Measurements from ENCODE around the gene TSPAN7. TPM values are rescaled to one million over a fixed set of nuclear protein-coding genes. Genes with fewer than 3 reads are reported as not detected.

Gene TSPAN7
- total RNA-seq, 5 donors from 2014 or later (not counting 1 experiment from before 2014, with no cell fraction given), result 0.62 to 1.3 (median 0.73) TPM; not detected in 2

DNA sequence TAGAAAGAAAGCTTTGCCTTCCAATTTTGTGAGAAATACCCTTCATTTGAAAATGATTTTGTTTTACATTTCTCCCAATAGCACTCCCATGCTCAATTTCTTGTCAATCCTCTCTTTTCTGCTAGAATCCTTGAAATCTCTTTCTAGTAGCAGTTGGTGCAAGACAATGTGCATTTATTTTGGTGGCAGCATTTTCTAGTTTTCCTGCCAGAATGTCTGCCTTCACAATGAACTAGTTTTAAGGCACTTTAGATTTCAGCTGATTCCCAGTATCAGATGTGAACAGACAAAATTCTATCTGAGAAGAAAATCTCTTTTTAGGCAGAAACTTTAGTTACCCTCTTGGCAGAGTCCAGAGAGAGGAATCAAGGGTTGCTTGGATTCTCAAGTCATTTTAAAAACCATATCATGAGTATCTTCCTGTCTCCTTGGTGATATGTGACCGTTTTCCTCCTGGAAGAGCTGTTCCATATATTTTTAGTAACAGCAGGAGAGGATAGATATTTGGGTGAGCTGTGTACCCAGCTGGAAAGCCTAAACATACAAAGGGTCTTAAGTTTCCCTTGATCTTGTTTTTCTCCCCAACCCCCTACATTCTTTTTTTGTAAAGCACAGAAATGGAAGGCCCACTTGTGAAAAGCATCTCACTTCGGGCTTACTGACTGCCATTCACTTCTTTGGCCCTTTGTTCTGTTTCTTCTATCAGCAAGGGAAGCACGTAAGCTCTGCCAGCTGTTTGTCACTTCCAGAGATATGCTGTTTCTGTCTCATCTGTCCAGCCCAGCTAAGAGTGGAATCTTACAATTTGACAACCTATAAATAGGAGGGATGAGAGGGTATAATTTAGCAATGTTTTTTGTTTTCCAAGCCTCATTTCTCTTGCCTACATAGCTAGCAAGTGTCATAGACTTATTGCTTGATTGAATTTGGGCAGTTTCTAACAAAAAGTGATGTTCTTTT lies 38.7 kb downstream of the TSPAN7 start:
- no CpG with 5 or more reads among the region's 3 CpGs for WGBS (ENCODE audit: insufficient coverage)

DNA sequence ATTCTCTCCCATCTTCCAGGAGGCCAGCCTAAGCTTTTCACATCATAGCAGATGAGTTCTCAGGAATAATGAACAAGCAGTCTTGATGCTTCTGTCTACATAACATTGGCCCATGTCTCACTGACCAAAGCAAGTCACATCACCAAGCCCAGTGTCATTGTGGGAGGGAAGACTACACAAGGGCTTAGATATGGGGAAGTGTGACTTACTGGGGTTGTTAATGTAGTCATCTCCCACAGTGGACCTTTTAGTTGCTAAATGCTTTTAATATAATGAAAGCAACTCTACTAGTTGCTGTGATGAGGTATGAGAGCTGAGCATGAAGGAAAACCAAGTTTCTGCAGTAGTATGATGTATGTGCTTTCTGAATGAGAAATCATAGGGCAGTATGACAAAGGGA lies 40.5 kb downstream of the TSPAN7 start:
- no peaks in the 10 kb centered on the region for H3K4me1 Mint-ChIP-seq
- H3K27ac Mint-ChIP-seq, result no peak overlapping the region
- H3K4me3 Mint-ChIP-seq, result no peak overlapping the region
- no peak overlapping the region for H3K4me3 ChIP-seq (ENCODE audit: control insufficient read depth in 1 of 2, extremely low read depth in 1 of 2, low read length in 1 of 2)
- peaks cover 6 to 38% of the 10 kb centered on the region in 2 donors for H3K27me3 Mint-ChIP-seq
- H3K36me3 Mint-ChIP-seq, result no peaks in the 10 kb centered on the region
- no peaks in the 10 kb centered on the region for H3K27me3 ChIP-seq (replicated peaks in 1 of 2; ENCODE audit: control insufficient read depth in 2 of 2, extremely low read depth in 1 of 2, insufficient read depth in 2 of 2, low read length in 1 of 2)
- ATAC-seq (replicated peaks in 1 of 4) (no peak), DNase-seq (no peak)
- no peaks in the 10 kb centered on the region for H3K36me3 ChIP-seq (ENCODE audit: control insufficient read depth in 2 of 2, extremely low read depth in 1 of 2, insufficient read depth in 1 of 2, low read length in 1 of 2)
- no peaks in the 10 kb centered on the region for H3K9me3 Mint-ChIP-seq
- ChIA-PET CTCF (interaction anchor here in 1 of 2 donors (0.5 kb wide), 1 partner anchor 26 kb away, joined by 4 read pairs; no protein-coding TSS in a partner anchor), POLR2A (no interaction called here)
- no peaks in the 10 kb centered on the region for H3K4me1 ChIP-seq (ENCODE audit: control insufficient read depth in 1 of 2, extremely low read depth in 1 of 2, insufficient read depth in 2 of 2, low read length in 2 of 2)
- no peak overlapping the region for H3K27ac ChIP-seq (ENCODE audit: low read length)
- H3K9me3 ChIP-seq, result no peaks in the 10 kb centered on the region

More for the DNA sequence above, 38.7 kb downstream of the TSPAN7 start:
- ATAC-seq (replicated peaks in 1 of 4) (no peak), DNase-seq (no peak)
- Mint-ChIP-seq H3K4me1 (no peaks in the 10 kb centered on the region), H3K9me3 (no peaks in the 10 kb centered on the region), H3K27ac (no peak overlapping the region), H3K36me3 (no peaks in the 10 kb centered on the region), H3K4me3 (no peak overlapping the region), H3K27me3 (peaks cover 6 to 45% of the 10 kb centered on the region in 2 donors)
- Histone ChIP-seq H3K27ac (ENCODE audit: low read length) (no peak overlapping the region), H3K4me3 (ENCODE audit: control insufficient read depth in 1 of 2, extremely low read depth in 1 of 2, low read length in 1 of 2) (no peak overlapping the region), H3K27me3 (replicated peaks in 1 of 2; ENCODE audit: control insufficient read depth in 2 of 2, extremely low read depth in 1 of 2, insufficient read depth in 2 of 2, low read length in 1 of 2) (no peaks in the 10 kb centered on the region), H3K4me1 (ENCODE audit: control insufficient read depth in 1 of 2, extremely low read depth in 1 of 2, insufficient read depth in 2 of 2, low read length in 2 of 2) (no peaks in the 10 kb centered on the region), H3K9me3 (no peaks in the 10 kb centered on the region), H3K36me3 (ENCODE audit: control insufficient read depth in 2 of 2, extremely low read depth in 1 of 2, insufficient read depth in 1 of 2, low read length in 1 of 2) (no peaks in the 10 kb centered on the region)
- CTCF ChIA-PET, result interaction anchor here in 1 of 2 donors (0.6 kb wide), 1 partner anchor 392 kb away, joined by 3 read pairs; no protein-coding TSS in a partner anchor
- POLR2A ChIA-PET, result no interaction called here

DNA sequence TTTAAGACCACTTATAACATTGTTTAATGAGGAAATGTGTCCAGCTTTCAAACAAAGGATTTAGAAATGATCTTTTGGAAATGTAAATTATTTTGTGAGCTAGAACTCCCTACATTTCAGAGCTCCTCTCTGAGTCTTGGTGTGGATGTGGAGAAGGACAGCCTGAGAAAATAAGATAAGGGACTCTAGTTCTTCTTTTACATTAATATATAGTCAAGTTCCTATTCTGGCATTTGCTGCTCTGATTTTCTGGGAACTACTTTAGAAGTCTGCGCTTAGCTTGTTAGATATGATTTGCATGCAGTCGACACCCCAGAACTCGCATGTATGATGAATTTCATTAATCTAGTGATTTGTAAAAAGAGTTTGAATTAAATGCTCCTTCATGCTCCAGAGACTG lies 45.5 kb downstream of the TSPAN7 start:
- CTCF ChIA-PET, result no interaction called here
- Mint-ChIP-seq H3K4me1 (no peaks in the 10 kb centered on the region), H3K36me3 (no peaks in the 10 kb centered on the region), H3K4me3 (no peak overlapping the region), H3K27me3 (peaks cover 7 to 27% of the 10 kb centered on the region in 2 donors), H3K9me3 (no peaks in the 10 kb centered on the region), H3K27ac (no peak overlapping the region)
- Histone ChIP-seq H3K27me3 (replicated peaks in 1 of 2; ENCODE audit: control insufficient read depth in 2 of 2, extremely low read depth in 1 of 2, insufficient read depth in 2 of 2, low read length in 1 of 2) (no peaks in the 10 kb centered on the region), H3K4me1 (ENCODE audit: control insufficient read depth in 1 of 2, extremely low read depth in 1 of 2, insufficient read depth in 2 of 2, low read length in 2 of 2) (no peaks in the 10 kb centered on the region), H3K4me3 (ENCODE audit: control insufficient read depth in 1 of 2, extremely low read depth in 1 of 2, low read length in 1 of 2) (no peak overlapping the region), H3K9me3 (no peaks in the 10 kb centered on the region), H3K27ac (ENCODE audit: low read length) (no peak overlapping the region), H3K36me3 (ENCODE audit: control insufficient read depth in 2 of 2, extremely low read depth in 1 of 2, insufficient read depth in 1 of 2, low read length in 1 of 2) (no peaks in the 10 kb centered on the region)
- POLR2A ChIA-PET, result no interaction called here
- DNase-seq (no peak), ATAC-seq (replicated peaks in 1 of 4) (no peak)
- no CpG with 5 or more reads among the region's 3 CpGs for WGBS (ENCODE audit: insufficient coverage)

DNA sequence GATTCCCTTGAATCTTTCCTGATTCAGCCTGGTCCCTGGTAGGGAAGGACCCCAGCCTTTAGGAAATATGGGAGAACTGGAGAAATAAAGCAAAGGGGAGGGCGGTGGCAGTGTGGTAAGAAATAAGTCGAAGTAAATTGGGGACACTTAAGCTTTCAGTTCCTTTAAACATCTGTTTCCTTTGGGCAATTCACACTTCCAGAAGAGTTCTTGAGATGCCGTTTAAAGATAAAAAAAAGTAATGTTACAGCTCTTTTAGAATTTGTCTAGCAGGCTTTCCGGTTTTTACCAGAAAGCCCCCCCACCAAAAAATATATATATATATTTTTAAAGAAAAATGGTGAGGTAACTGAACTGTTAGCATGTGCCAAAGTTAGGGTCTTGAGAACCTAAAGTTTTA lies 46.6 kb downstream of the TSPAN7 start:
- no peaks in the 10 kb centered on the region for H3K27me3 ChIP-seq (replicated peaks in 1 of 2; ENCODE audit: control insufficient read depth in 2 of 2, extremely low read depth in 1 of 2, insufficient read depth in 2 of 2, low read length in 1 of 2)
- H3K4me1 ChIP-seq (ENCODE audit: control insufficient read depth in 1 of 2, extremely low read depth in 1 of 2, insufficient read depth in 2 of 2, low read length in 2 of 2), result no peaks in the 10 kb centered on the region
- H3K9me3 Mint-ChIP-seq, result no peaks in the 10 kb centered on the region
- no CpG with 5 or more reads among the region's 4 CpGs for WGBS (ENCODE audit: insufficient coverage)
- H3K4me3 Mint-ChIP-seq, result no peak overlapping the region
- no peak overlapping the region for H3K4me3 ChIP-seq (ENCODE audit: control insufficient read depth in 1 of 2, extremely low read depth in 1 of 2, low read length in 1 of 2)
- H3K36me3 ChIP-seq (ENCODE audit: control insufficient read depth in 2 of 2, extremely low read depth in 1 of 2, insufficient read depth in 1 of 2, low read length in 1 of 2), result no peaks in the 10 kb centered on the region
- H3K27ac Mint-ChIP-seq, result no peak overlapping the region
- no peaks in the 10 kb centered on the region for H3K36me3 Mint-ChIP-seq
- no peaks in the 10 kb centered on the region for H3K9me3 ChIP-seq
- ChIA-PET CTCF (interaction anchor here in 1 of 2 donors (0.5 kb wide), 1 partner anchor 63 kb away, joined by 3 read pairs; no protein-coding TSS in a partner anchor), POLR2A (no interaction called here)
- no peak overlapping the region for H3K27ac ChIP-seq (ENCODE audit: low read length)
- H3K27me3 Mint-ChIP-seq, result peaks cover 3 to 15% of the 10 kb centered on the region in 2 donors
- H3K4me1 Mint-ChIP-seq, result no peaks in the 10 kb centered on the region
- ATAC-seq (replicated peaks in 1 of 4) (no peak), DNase-seq (no peak)

DNA sequence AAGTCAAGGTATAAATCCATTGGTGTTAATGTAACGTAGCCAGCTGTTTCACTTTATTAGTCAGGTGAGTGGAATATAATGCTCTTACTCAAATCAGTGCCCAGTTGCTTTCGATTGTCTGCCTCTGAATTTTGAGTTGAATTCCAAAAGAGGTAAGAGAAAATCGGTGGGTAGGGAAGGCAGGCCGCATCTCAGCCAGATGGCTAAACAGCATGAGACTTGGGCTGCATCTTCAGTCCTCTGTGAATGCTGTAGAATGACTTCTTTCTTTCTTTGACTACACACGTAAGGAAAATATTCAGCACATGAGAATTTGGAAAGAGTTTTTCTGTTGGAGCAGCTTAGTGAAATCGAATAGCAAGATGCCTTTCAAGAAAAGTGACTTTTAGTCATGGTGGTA lies 49.5 kb downstream of the TSPAN7 start:
- no peak overlapping the region for H3K4me3 ChIP-seq (ENCODE audit: control insufficient read depth in 1 of 2, extremely low read depth in 1 of 2, low read length in 1 of 2)
- POLR2A ChIA-PET, result no interaction called here
- DNase-seq (no peak), ATAC-seq (replicated peaks in 1 of 4) (no peak)
- H3K27me3 Mint-ChIP-seq, result peaks cover 3 to 22% of the 10 kb centered on the region in 2 donors
- H3K36me3 Mint-ChIP-seq, result no peaks in the 10 kb centered on the region
- H3K36me3 ChIP-seq (ENCODE audit: control insufficient read depth in 2 of 2, extremely low read depth in 1 of 2, insufficient read depth in 1 of 2, low read length in 1 of 2), result no peaks in the 10 kb centered on the region
- no peaks in the 10 kb centered on the region for H3K4me1 ChIP-seq (ENCODE audit: control insufficient read depth in 1 of 2, extremely low read depth in 1 of 2, insufficient read depth in 2 of 2, low read length in 2 of 2)
- no peaks in the 10 kb centered on the region for H3K27me3 ChIP-seq (replicated peaks in 1 of 2; ENCODE audit: control insufficient read depth in 2 of 2, extremely low read depth in 1 of 2, insufficient read depth in 2 of 2, low read length in 1 of 2)
- no peak overlapping the region for H3K27ac ChIP-seq (ENCODE audit: low read length)
- H3K9me3 Mint-ChIP-seq, result no peaks in the 10 kb centered on the region
- WGBS (ENCODE audit: insufficient coverage), result no CpG with 5 or more reads among the region's 6 CpGs
- CTCF ChIA-PET, result no interaction called here
- H3K9me3 ChIP-seq, result no peaks in the 10 kb centered on the region
- H3K4me3 Mint-ChIP-seq, result no peak overlapping the region
- no peak overlapping the region for H3K27ac Mint-ChIP-seq
- no peaks in the 10 kb centered on the region for H3K4me1 Mint-ChIP-seq

DNA sequence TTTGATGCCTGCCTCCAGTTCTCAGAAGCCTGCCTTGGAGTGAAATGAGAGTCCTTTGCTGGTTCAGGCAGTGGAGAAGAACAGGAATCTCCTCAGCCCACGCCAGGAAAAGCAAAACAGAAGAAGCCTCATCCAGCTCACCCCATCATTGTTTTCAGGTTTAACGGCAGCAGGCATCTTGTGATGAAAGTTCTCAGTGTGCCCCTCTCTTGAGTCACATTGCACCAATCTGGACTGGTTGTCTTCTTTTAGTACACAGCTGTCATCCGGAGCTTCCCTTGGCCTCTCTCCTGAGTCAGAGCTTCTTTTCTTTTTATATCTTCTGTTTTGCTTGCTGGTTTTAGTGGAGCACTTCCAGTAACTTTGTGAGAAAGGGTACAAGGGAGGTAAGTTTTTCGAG lies 50.9 kb downstream of the TSPAN7 start:
- Mint-ChIP-seq H3K4me3 (no peak overlapping the region), H3K27me3 (peaks cover 2 to 28% of the 10 kb centered on the region in 2 donors), H3K9me3 (no peaks in the 10 kb centered on the region), H3K27ac (no peak overlapping the region), H3K4me1 (no peaks in the 10 kb centered on the region), H3K36me3 (no peaks in the 10 kb centered on the region)
- no peaks in the 10 kb centered on the region for H3K4me1 ChIP-seq (ENCODE audit: control insufficient read depth in 1 of 2, extremely low read depth in 1 of 2, insufficient read depth in 2 of 2, low read length in 2 of 2)
- H3K4me3 ChIP-seq (ENCODE audit: control insufficient read depth in 1 of 2, extremely low read depth in 1 of 2, low read length in 1 of 2), result no peak overlapping the region
- no peaks in the 10 kb centered on the region for H3K27me3 ChIP-seq (replicated peaks in 1 of 2; ENCODE audit: control insufficient read depth in 2 of 2, extremely low read depth in 1 of 2, insufficient read depth in 2 of 2, low read length in 1 of 2)
- H3K9me3 ChIP-seq, result no peaks in the 10 kb centered on the region
- no peak for ATAC-seq (replicated peaks in 1 of 4)
- no CpG with 5 or more reads among the region's 4 CpGs for WGBS (ENCODE audit: insufficient coverage)
- CTCF ChIA-PET, result no interaction called here
- H3K27ac ChIP-seq (ENCODE audit: low read length), result no peak overlapping the region
- POLR2A ChIA-PET, result no interaction called here
- H3K36me3 ChIP-seq (ENCODE audit: control insufficient read depth in 2 of 2, extremely low read depth in 1 of 2, insufficient read depth in 1 of 2, low read length in 1 of 2), result no peaks in the 10 kb centered on the region
- no peak for DNase-seq
